ENCODE results near the gene NDUFAF3.

- TF ChIP-seq GATA1 (IDR thresholded peaks at IDR 0.05; ENCODE audit: low read depth, low read length) (no peak), POLR2A (IDR thresholded peaks at IDR 0.05; ENCODE audit: low read length) (no peak)
Measured at GRCh38 chr3:48997102-48997635, 24.8 kb upstream of the NDUFAF3 start.
